HCT116 (cell line): ENCODE measurements around the gene FGFR1OP2. TPM values are rescaled to one million over a fixed set of nuclear protein-coding genes. Genes with fewer than 3 reads are reported as not detected.
"Not testable (repeated sequence)": the region's sequence is repeated elsewhere in the genome, so short reads cannot be mapped to it uniquely, and the experiment has no call there.

Experiments
- ATAC-seq: fragments of 200-7000 bp; cut with Tn5 transposase; 2 replicates; pipeline ENCODE4 v1.9.1; 2020; ENCODE audit warnings: mild to moderate bottlenecking, moderate library complexity
- BruUV-seq: library from RNA; stranded (reverse); fragments of 400-500 nt; replicated peaks from 2 replicates; lab custom pipeline; 2021; lab: Mats Ljungman, UMichigan
- CTCF ChIA-PET: fragments of 300-600 bp; sonication (Branson Sonifier 250); formaldehyde crosslinking; loops from one replicate; lab custom pipeline; 2021; ENCODE audit warnings: antibody characterized with exemption; lab: Charles Lee
- POLR2A ChIA-PET: fragments of 300-600, 350-600 bp; sonication (Branson Sonifier 250); formaldehyde crosslinking; loops from one replicate; lab custom pipeline; 2021; ENCODE audit warnings: antibody characterized with exemption; lab: Charles Lee
- RAD21 ChIA-PET, 2 experiments: fragments of 300-600 bp; sonication (Branson Sonifier 250); formaldehyde crosslinking; loops; one replicate each; lab custom pipeline; 2023; ENCODE audit warnings: low total read pairs in 2 of 2; ENCODE audit not compliant: uncharacterized antibody in 2 of 2, unreplicated experiment in 2 of 2, low non-redundant PET in 1 of 2; lab: Charles Lee
- DNase-seq: peaks from one replicate; pipeline ENCODE4 v3.0.0-alpha.2; 2010; ENCODE audit warnings: low read depth, low spot score
- H2AFZ ChIP-seq: fragments of 200-600 bp; shearing (Covaris generic), sonication (generic); 2 replicates; pipeline ENCODE4 v1.6.1; 2017; ENCODE audit warnings: low read depth, mixed run types, mixed read lengths, antibody characterized with exemption, low read length; ENCODE audit not compliant: poor library complexity, severe bottlenecking
- H3K27ac ChIP-seq: 2 replicates; pipeline ENCODE4 v1.5.1; 2012; ENCODE audit warnings: low read depth, low read length
- H3K27me3 ChIP-seq: fragments of 200-600 bp; sonication (generic); 2 replicates; pipeline ENCODE4 v1.6.1; 2016; ENCODE audit warnings: mixed run types, low read length, mixed read lengths; ENCODE audit not compliant: insufficient read depth
- H3K36me3 ChIP-seq, 2 experiments: fragments of 200-500 bp in 1 of 2; fragments of 200-600 bp in 1 of 2; sonication (Bioruptor generic) in 1 of 2; sonication (generic) in 1 of 2; 2 replicates each; pipeline versions ENCODE4 v1.5.1 to v1.6.1; 2014 to 2016; ENCODE audit warnings: low read length in 2 of 2, inconsistent platforms in 1 of 2, mixed read lengths in 1 of 2, mixed run types in 1 of 2; ENCODE audit not compliant: insufficient read depth in 2 of 2, control insufficient read depth in 1 of 2
- H3K4me1 ChIP-seq, 2 experiments: fragments of 200-600 bp in 1 of 2; sonication (generic) in 1 of 2; 2 replicates each; pipeline versions ENCODE4 v1.5.1 to v1.6.1; 2012 to 2017; ENCODE audit warnings: low read length in 2 of 2, inconsistent platforms in 1 of 2, mild to moderate bottlenecking in 1 of 2, mixed read lengths in 1 of 2, mixed run types in 1 of 2, moderate library complexity in 1 of 2; ENCODE audit not compliant: insufficient read depth in 2 of 2, control insufficient read depth in 1 of 2
- H3K4me2 ChIP-seq: fragments of 200-600 bp; sonication (generic); 2 replicates; pipeline ENCODE4 v1.6.1; 2017; ENCODE audit warnings: mixed run types, low read length, mixed read lengths
- H3K4me3 ChIP-seq, 2 experiments: fragments of 200-600 bp in 1 of 2; sonication (generic) in 1 of 2; replicated peaks in 1 of 2; 2 replicates each; pipeline ENCODE4 v1.5.1; 2011 to 2016; ENCODE audit warnings: low read length in 2 of 2, control low read depth in 1 of 2, low read depth in 1 of 2, mild to moderate bottlenecking in 1 of 2, mixed read lengths in 1 of 2, mixed run types in 1 of 2
- H3K79me2 ChIP-seq: fragments of 200-600 bp; sonication (generic); 2 replicates; pipeline ENCODE4 v1.6.1; 2017; ENCODE audit warnings: mild to moderate bottlenecking, mixed run types, low read length, moderate library complexity, mixed read lengths; ENCODE audit not compliant: insufficient read depth
- H3K9ac ChIP-seq: fragments of 200-600 bp; sonication (generic); 2 replicates; pipeline ENCODE4 v1.6.1; 2016; ENCODE audit warnings: low read length, mixed read lengths
- H3K9me2 ChIP-seq: fragments of 200-600 bp; sonication (generic), shearing (Covaris generic); 2 replicates; pipeline ENCODE4 v1.6.1; 2017; ENCODE audit warnings: mixed run types, mild to moderate bottlenecking, moderate library complexity; ENCODE audit not compliant: insufficient read depth
- H3K9me3 ChIP-seq, 2 experiments: fragments of 200-500 bp in 1 of 2; fragments of 200-600 bp in 1 of 2; sonication (Bioruptor generic) in 1 of 2; sonication (generic) in 1 of 2; 2 replicates each; pipeline ENCODE4 v1.6.1; 2014 to 2017; ENCODE audit warnings: low read length in 2 of 2, mixed read lengths in 2 of 2, inconsistent platforms in 1 of 2, low read depth in 1 of 2, mild to moderate bottlenecking in 1 of 2, mixed run types in 1 of 2, moderate library complexity in 1 of 2; ENCODE audit not compliant: control insufficient read depth in 1 of 2, insufficient read depth in 1 of 2
- H4K20me1 ChIP-seq: fragments of 200-600 bp; sonication (generic), shearing (Covaris generic); 2 replicates; pipeline ENCODE4 v1.6.1; 2017; ENCODE audit warnings: mixed run types, mild to moderate bottlenecking, moderate library complexity; ENCODE audit not compliant: insufficient read depth
- CEBPB ChIP-seq: IDR thresholded peaks from 2 replicates; pipeline ENCODE4 v1.6.1; 2012; ENCODE audit warnings: low read depth
- EZH2 ChIP-seq: fragments of 200-600 bp; sonication (generic); IDR thresholded peaks from 2 replicates; pipeline ENCODE4 v1.6.1; 2017; ENCODE audit warnings: antibody characterized with exemption, mixed run types
- POLR2A ChIP-seq: IDR thresholded peaks from 2 replicates; pipeline ENCODE4 v1.7.0; 2011; ENCODE audit warnings: borderline replicate concordance; ENCODE audit not compliant: insufficient read depth, insufficient read length; ENCODE audit errors: extremely low read depth
- RAD21 ChIP-seq: IDR thresholded peaks from 2 replicates; pipeline ENCODE4 v1.6.1; 2012; ENCODE audit warnings: low read depth, mild to moderate bottlenecking
- SIN3A ChIP-seq: IDR thresholded peaks from 2 replicates; pipeline ENCODE4 v1.6.1; 2012; ENCODE audit warnings: low read depth
- SRF ChIP-seq: IDR thresholded peaks from 2 replicates; pipeline ENCODE4 v1.6.1; 2012; ENCODE audit warnings: low read depth
- YY1 ChIP-seq: IDR thresholded peaks from 2 replicates; pipeline ENCODE4 v1.6.1; 2011; ENCODE audit warnings: low read length, low read depth, moderate library complexity, mild to moderate bottlenecking; ENCODE audit not compliant: insufficient replicate concordance; ENCODE audit errors: extremely low read depth
- ZFX ChIP-seq: fragments of 450-650 bp; IDR thresholded peaks from 2 replicates; pipeline ENCODE4 v1.6.1; 2017
- ZNF274 ChIP-seq: fragments of 200-500 bp; sonication (Bioruptor generic); IDR thresholded peaks from 2 replicates; pipeline ENCODE4 v1.6.1; 2014; ENCODE audit warnings: mild to moderate bottlenecking, low read depth, low read length, inconsistent platforms
- intact Hi-C: fragments of 100-400 bp; cut with micrococcal nuclease; formaldehyde crosslinking; loops from 2 replicates; pipeline ENCODE4 v1.10.0; 2022
- total RNA-seq: library from RNA; stranded (reverse); gene quantifications from one replicate; pipeline ENCODE4 v1.2.1, GENCODE V29; 2021; ENCODE audit not compliant: unreplicated experiment
- TF ChIP-seq, protein P1 (sequence below): IDR thresholded peaks from 2 replicates; pipeline ENCODE4 v1.6.1; 2011; ENCODE audit warnings: mild to moderate bottlenecking, low read length, moderate library complexity; ENCODE audit not compliant: insufficient replicate concordance; ENCODE audit errors: extremely low read depth
- TF ChIP-seq, protein P2 (sequence below): IDR thresholded peaks from 2 replicates; pipeline ENCODE4 v1.6.1; 2012
- TF ChIP-seq, protein P3 (sequence below), 3 experiments: fragments of 200-600 bp in 1 of 3; sonication (generic) in 1 of 3; IDR thresholded peaks in 2 of 3; conservative IDR thresholded peaks in 1 of 3; 2 replicates each; pipeline ENCODE4 v1.5.1; 2012 to 2017; ENCODE audit warnings: low read depth in 2 of 3, low read length in 2 of 3, antibody characterized with exemption in 1 of 3, borderline replicate concordance in 1 of 3, control low read depth in 1 of 3, mild to moderate bottlenecking in 1 of 3, mixed read lengths in 1 of 3, mixed run types in 1 of 3, moderate library complexity in 1 of 3; ENCODE audit not compliant: insufficient read depth in 1 of 3
- TF ChIP-seq, protein P4 (sequence below): IDR thresholded peaks from 2 replicates; pipeline ENCODE4 v1.6.1; 2012

FGFR1OP2 gene
- total RNA-seq, 1 experiment from 2014 or later, result 29.6 TPM

DNA sequence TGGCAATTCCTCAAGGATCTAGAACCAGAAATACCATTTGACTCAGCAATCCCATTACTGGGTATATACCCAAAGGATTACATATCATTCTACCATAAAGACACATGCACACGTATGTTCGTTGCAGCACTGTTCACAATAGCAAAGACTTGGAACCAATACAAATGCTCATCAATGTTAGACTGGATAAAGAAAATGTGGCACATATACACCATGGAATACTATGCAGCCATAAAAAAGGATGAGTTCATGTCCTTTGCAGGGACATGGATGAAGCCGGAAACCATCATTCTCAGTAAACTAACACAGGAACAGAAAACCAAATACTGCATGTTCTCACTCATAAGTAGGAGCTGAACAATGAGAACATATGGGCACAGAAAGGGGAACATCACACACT lies 34.9 kb upstream of the FGFR1OP2 start:
- POLR2A ChIA-PET, intact Hi-C loops, H3K27ac ChIP-seq, H3K9ac ChIP-seq, H3K9me3 ChIP-seq, DNase-seq, H3K4me1 ChIP-seq, RAD21 ChIA-PET, H2AFZ ChIP-seq, CTCF ChIA-PET, H3K9me2 ChIP-seq, BruUV-seq, H3K4me3 ChIP-seq, H3K27me3 ChIP-seq, H3K4me2 ChIP-seq, H4K20me1 ChIP-seq, ATAC-seq, H3K79me2 ChIP-seq: not testable (repeated sequence)
- H3K36me3 ChIP-seq, result peaks cover 19 to 28% of the 10 kb centered on the region in 2 experiments; a peak in 3 of 4 replicates

DNA sequence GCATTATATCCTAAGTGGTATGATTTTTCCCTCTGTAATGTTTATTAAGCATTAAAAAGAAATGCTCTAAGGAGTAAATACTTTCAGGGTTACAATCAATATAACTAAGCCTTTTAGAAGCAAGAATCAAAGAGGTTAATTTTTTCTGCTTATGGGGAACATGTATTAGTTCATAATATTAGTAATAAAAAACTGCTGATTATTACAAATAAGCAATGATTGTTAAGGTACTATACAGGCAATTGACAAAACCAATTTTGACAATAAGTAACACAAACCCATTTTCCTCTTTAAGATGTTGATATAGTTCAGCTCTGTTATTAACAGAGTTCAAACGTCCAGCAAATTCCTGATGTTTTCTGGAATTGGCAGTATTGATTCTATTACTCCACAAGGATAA lies 32.2 kb upstream of the FGFR1OP2 start:
- CTCF ChIA-PET, result no interaction called here
- BruUV-seq, result no TSS peak
- DNase-seq, result no peak
- Histone ChIP-seq H2AFZ (no peak overlapping the region), H4K20me1 (no peaks in the 10 kb centered on the region), H3K27me3 (no peaks in the 10 kb centered on the region), H3K4me3 (no peak overlapping the region), H3K79me2 (peaks cover 3% of the 10 kb centered on the region; the same call in 1 of the 2 replicates), H3K4me1 (no peaks in the 10 kb centered on the region), H3K9me3 (no peaks in the 10 kb centered on the region), H3K9me2 (no peaks in the 10 kb centered on the region), H3K4me2 (no peak overlapping the region), H3K36me3 (peaks cover 33 to 36% of the 10 kb centered on the region in 2 experiments; a peak in 3 of 4 replicates), H3K27ac (no peak overlapping the region), H3K9ac (no peak overlapping the region)
- POLR2A ChIA-PET, result no interaction called here
- RAD21 ChIA-PET, result no interaction called here
- intact Hi-C loops, result loop anchor here (5.0 kb wide), 1 partner anchor 61 kb away; no protein-coding TSS in a partner anchor
- ATAC-seq, result no peak
- no peak for TF ChIP-seq RAD21
- TF ChIP-seq YY1, result no peak
- TF ChIP-seq ZNF274, result no peak
- TF ChIP-seq, protein P1, sequence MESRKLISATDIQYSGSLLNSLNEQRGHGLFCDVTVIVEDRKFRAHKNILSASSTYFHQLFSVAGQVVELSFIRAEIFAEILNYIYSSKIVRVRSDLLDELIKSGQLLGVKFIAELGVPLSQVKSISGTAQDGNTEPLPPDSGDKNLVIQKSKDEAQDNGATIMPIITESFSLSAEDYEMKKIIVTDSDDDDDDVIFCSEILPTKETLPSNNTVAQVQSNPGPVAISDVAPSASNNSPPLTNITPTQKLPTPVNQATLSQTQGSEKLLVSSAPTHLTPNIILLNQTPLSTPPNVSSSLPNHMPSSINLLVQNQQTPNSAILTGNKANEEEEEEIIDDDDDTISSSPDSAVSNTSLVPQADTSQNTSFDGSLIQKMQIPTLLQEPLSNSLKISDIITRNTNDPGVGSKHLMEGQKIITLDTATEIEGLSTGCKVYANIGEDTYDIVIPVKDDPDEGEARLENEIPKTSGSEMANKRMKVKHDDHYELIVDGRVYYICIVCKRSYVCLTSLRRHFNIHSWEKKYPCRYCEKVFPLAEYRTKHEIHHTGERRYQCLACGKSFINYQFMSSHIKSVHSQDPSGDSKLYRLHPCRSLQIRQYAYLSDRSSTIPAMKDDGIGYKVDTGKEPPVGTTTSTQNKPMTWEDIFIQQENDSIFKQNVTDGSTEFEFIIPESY, result no peak
- no peak for TF ChIP-seq POLR2A
- TF ChIP-seq ZFX, result no peak
- TF ChIP-seq, protein P2, sequence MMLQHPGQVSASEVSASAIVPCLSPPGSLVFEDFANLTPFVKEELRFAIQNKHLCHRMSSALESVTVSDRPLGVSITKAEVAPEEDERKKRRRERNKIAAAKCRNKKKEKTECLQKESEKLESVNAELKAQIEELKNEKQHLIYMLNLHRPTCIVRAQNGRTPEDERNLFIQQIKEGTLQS, result no peak
- TF ChIP-seq, protein P3, sequence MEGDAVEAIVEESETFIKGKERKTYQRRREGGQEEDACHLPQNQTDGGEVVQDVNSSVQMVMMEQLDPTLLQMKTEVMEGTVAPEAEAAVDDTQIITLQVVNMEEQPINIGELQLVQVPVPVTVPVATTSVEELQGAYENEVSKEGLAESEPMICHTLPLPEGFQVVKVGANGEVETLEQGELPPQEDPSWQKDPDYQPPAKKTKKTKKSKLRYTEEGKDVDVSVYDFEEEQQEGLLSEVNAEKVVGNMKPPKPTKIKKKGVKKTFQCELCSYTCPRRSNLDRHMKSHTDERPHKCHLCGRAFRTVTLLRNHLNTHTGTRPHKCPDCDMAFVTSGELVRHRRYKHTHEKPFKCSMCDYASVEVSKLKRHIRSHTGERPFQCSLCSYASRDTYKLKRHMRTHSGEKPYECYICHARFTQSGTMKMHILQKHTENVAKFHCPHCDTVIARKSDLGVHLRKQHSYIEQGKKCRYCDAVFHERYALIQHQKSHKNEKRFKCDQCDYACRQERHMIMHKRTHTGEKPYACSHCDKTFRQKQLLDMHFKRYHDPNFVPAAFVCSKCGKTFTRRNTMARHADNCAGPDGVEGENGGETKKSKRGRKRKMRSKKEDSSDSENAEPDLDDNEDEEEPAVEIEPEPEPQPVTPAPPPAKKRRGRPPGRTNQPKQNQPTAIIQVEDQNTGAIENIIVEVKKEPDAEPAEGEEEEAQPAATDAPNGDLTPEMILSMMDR (IDR thresholded peaks at IDR 0.05 in 2 of 3, conservative IDR thresholded peaks at IDR 0.05 in 1 of 3; ENCODE audit: borderline replicate concordance in 1 of 3, insufficient read depth in 1 of 3, low read depth in 2 of 3, low read length in 2 of 3), result no peak
- TF ChIP-seq, protein P4, sequence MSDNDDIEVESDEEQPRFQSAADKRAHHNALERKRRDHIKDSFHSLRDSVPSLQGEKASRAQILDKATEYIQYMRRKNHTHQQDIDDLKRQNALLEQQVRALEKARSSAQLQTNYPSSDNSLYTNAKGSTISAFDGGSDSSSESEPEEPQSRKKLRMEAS, result no peak
- no peak for TF ChIP-seq CEBPB
- TF ChIP-seq EZH2, result no peak
- no peak for TF ChIP-seq SRF
- TF ChIP-seq SIN3A, result no peak
